ENCODE data around the gene SHCBP1L. TPM values are rescaled to one million over a fixed set of nuclear protein-coding genes. Genes with fewer than 3 reads are reported as not detected.

Gene SHCBP1L
- total RNA-seq, 1 donor from 2014 or later = not detected

GRCh38 chr1:182890927-182891610 is 61.9 kb downstream of the SHCBP1L start:
- Mint-ChIP-seq H3K4me1 (ENCODE audit: low read depth) (no peaks in the 10 kb centered on the region), H3K27ac (no peak overlapping the region), H3K9me3 (ENCODE audit: low read depth) (peaks cover 19% of the 10 kb centered on the region), H3K27me3 (no peaks in the 10 kb centered on the region), H3K4me3 (ENCODE audit: low read depth) (no peak overlapping the region), H3K36me3 (ENCODE audit: insufficient read depth) (peaks cover 34% of the 10 kb centered on the region)
- TF ChIP-seq CTCF (IDR thresholded peaks at IDR 0.05; ENCODE audit: unreplicated experiment) = no peak
- DNase-seq (ENCODE audit: low spot score, unreplicated experiment) = no peak

- no peaks in the 10 kb centered on the region for H3K27me3 Mint-ChIP-seq
- H3K27ac Mint-ChIP-seq = peak overlapping the region; percentile 24
- TF ChIP-seq CTCF (IDR thresholded peaks at IDR 0.05; ENCODE audit: unreplicated experiment) = no peak
Observed at GRCh38 chr1:182889997-182890396, 63.0 kb downstream of the SHCBP1L start.

GRCh38 chr1:182888736-182889531 is 64.0 kb downstream of the SHCBP1L start:
- no peak overlapping the region for H3K4me3 Mint-ChIP-seq (ENCODE audit: low read depth)
- peaks cover 8% of the 10 kb centered on the region for H3K9me3 Mint-ChIP-seq (ENCODE audit: low read depth)
- H3K27me3 Mint-ChIP-seq = no peaks in the 10 kb centered on the region
- no peak for DNase-seq (ENCODE audit: low spot score, unreplicated experiment)
- H3K4me1 Mint-ChIP-seq (ENCODE audit: low read depth) = no peaks in the 10 kb centered on the region
- TF ChIP-seq CTCF (IDR thresholded peaks at IDR 0.05; ENCODE audit: unreplicated experiment) = no peak
- peak overlapping the region; percentile 57 for H3K27ac Mint-ChIP-seq
- H3K36me3 Mint-ChIP-seq (ENCODE audit: insufficient read depth) = peaks cover 47% of the 10 kb centered on the region

More at GRCh38 chr1:182889997-182890396, 63.0 kb downstream of the SHCBP1L start:
- Mint-ChIP-seq H3K9me3 (ENCODE audit: low read depth) (peaks cover 18% of the 10 kb centered on the region), H3K36me3 (ENCODE audit: insufficient read depth) (peaks cover 42% of the 10 kb centered on the region), H3K4me3 (ENCODE audit: low read depth) (no peak overlapping the region), H3K4me1 (ENCODE audit: low read depth) (no peaks in the 10 kb centered on the region)
- DNase-seq (ENCODE audit: low spot score, unreplicated experiment) = no peak

- Mint-ChIP-seq H3K9me3 (ENCODE audit: low read depth) (peaks cover 3% of the 10 kb centered on the region), H3K4me1 (ENCODE audit: low read depth) (no peaks in the 10 kb centered on the region), H3K36me3 (ENCODE audit: insufficient read depth) (peaks cover 58% of the 10 kb centered on the region), H3K27me3 (no peaks in the 10 kb centered on the region), H3K27ac (no peak overlapping the region), H3K4me3 (ENCODE audit: low read depth) (no peak overlapping the region)
- DNase-seq (ENCODE audit: low spot score, unreplicated experiment) = no peak
- no peak for TF ChIP-seq CTCF (IDR thresholded peaks at IDR 0.05; ENCODE audit: unreplicated experiment)
Observed at GRCh38 chr1:182886985-182887384, 66.0 kb downstream of the SHCBP1L start.

- no peaks in the 10 kb centered on the region for H3K27me3 Mint-ChIP-seq
- no peak overlapping the region for H3K4me3 Mint-ChIP-seq (ENCODE audit: low read depth)
- H3K27ac Mint-ChIP-seq = no peak overlapping the region
- no peaks in the 10 kb centered on the region for H3K9me3 Mint-ChIP-seq (ENCODE audit: low read depth)
- no peak for DNase-seq (ENCODE audit: low spot score, unreplicated experiment)
- H3K36me3 Mint-ChIP-seq (ENCODE audit: insufficient read depth) = peaks cover 63% of the 10 kb centered on the region
- TF ChIP-seq CTCF (IDR thresholded peaks at IDR 0.05; ENCODE audit: unreplicated experiment) = no peak
- H3K4me1 Mint-ChIP-seq (ENCODE audit: low read depth) = no peaks in the 10 kb centered on the region
Observed at GRCh38 chr1:182885591-182885990, 67.4 kb downstream of the SHCBP1L start.
